Peyer's patch (tissue), 4 donors: ENCODE data around the gene PROM1.

Experiments used
- POLR2A ChIP-seq, 2 donors: fragments of 450-650 bp; IDR thresholded peaks; one replicate each; pipeline ENCODE4 v1.5.1; 2017; ENCODE audit warnings: antibody characterized with exemption in 2 of 2, mild to moderate bottlenecking in 2 of 2, moderate library complexity in 2 of 2
- TF ChIP-seq, protein P1 (sequence below), 6 experiments: fragments of 450-650 bp in 4 of 6; fragments of 200-600 bp in 2 of 6; sonication (generic) in 1 of 6; IDR thresholded peaks; one replicate each; pipeline ENCODE4 v1.5.1; 2017 to 2019; ENCODE audit warnings: antibody characterized with exemption in 6 of 6, mild to moderate bottlenecking in 3 of 6, moderate library complexity in 1 of 6

DNA sequence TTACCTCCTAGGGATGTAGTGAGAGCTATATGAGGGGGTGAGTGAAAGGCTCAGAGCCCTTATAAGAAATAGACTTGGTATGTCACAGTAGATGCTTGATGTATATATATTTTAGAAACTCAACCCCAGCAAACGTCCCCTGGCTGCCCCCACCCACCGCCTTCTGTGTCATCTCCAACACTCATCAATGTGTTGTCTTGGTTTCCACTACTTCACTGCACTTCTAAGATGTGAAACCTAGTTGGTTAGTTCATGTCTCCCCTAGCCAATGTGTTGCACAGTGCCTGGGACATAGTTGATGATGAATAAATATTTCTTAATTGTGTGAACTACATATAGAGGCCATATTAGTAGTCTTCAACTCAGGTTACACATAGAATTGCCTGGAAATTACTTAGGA, 125.3 kb downstream of the PROM1 start:
- TF ChIP-seq, protein P1, sequence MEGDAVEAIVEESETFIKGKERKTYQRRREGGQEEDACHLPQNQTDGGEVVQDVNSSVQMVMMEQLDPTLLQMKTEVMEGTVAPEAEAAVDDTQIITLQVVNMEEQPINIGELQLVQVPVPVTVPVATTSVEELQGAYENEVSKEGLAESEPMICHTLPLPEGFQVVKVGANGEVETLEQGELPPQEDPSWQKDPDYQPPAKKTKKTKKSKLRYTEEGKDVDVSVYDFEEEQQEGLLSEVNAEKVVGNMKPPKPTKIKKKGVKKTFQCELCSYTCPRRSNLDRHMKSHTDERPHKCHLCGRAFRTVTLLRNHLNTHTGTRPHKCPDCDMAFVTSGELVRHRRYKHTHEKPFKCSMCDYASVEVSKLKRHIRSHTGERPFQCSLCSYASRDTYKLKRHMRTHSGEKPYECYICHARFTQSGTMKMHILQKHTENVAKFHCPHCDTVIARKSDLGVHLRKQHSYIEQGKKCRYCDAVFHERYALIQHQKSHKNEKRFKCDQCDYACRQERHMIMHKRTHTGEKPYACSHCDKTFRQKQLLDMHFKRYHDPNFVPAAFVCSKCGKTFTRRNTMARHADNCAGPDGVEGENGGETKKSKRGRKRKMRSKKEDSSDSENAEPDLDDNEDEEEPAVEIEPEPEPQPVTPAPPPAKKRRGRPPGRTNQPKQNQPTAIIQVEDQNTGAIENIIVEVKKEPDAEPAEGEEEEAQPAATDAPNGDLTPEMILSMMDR (IDR thresholded peaks at IDR 0.05) = no peak
- no peak for TF ChIP-seq POLR2A (IDR thresholded peaks at IDR 0.05)
